ENCODE data around the gene LY86.

The LY86 gene

DNA sequence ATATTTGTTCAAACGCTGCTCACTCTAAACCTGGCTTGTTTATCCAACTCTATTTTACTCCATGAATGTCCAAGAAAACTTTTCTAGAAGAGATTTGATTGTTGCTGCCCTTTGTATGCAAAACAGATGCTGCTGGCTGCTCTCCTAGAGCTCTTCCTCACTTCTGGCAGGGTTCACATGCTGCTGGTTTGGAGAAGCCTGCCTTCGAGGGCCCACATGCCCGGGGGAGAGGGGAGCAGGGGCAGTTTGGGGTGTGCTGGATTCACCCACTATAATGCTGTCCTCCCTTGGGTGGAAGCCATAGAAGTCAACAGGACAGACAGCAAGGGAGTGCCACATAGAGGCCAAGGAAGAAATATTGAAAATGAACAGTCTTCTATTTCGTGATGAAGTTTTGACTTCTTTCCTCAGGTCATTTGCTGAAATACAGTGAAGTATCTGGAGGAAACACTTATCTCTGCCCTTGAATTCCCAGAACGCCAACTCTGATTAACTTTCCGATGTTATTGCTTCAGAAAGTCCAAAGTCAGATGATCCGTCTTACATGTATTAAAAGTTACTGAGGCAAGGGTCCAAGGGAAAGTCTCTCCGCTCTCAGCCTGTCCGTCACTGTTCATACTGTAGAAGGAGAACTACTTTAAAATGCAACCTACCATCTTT lies 32.4 kb downstream of the LY86 start:
- TF ChIP-seq, protein P1, sequence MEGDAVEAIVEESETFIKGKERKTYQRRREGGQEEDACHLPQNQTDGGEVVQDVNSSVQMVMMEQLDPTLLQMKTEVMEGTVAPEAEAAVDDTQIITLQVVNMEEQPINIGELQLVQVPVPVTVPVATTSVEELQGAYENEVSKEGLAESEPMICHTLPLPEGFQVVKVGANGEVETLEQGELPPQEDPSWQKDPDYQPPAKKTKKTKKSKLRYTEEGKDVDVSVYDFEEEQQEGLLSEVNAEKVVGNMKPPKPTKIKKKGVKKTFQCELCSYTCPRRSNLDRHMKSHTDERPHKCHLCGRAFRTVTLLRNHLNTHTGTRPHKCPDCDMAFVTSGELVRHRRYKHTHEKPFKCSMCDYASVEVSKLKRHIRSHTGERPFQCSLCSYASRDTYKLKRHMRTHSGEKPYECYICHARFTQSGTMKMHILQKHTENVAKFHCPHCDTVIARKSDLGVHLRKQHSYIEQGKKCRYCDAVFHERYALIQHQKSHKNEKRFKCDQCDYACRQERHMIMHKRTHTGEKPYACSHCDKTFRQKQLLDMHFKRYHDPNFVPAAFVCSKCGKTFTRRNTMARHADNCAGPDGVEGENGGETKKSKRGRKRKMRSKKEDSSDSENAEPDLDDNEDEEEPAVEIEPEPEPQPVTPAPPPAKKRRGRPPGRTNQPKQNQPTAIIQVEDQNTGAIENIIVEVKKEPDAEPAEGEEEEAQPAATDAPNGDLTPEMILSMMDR (conservative IDR thresholded peaks at IDR 0.05; ENCODE audit: low read depth, low read length), result no peak
- no peaks in the 10 kb centered on the region for H3K36me3 ChIP-seq (ENCODE audit: insufficient read depth)

DNA sequence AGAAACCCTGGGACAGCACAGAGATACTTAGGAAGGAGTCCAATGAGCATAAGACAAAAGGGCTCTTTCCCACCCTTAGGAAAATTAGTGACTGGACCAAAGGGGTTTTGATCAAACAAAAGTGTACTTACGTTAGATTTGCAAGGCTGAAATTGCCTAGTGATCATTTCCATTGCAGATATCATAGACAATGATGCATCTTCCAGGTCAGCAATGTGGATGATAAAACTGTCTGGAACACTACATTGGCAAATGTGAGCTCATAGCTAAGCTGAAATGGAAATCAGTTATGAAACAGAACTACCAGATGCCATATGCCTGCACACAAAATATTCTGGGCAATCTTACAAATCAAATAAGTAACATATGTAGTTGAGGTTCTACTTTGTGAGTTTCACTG lies 34.0 kb downstream of the LY86 start:
- Histone ChIP-seq H3K4me3 (IDR thresholded peaks at IDR 0.05; ENCODE audit: insufficient read depth, low read depth, low read length) (no peak overlapping the region), H3K27me3 (ENCODE audit: insufficient read depth, low read depth) (no peaks in the 10 kb centered on the region), H2AFZ (ENCODE audit: low read depth) (no peak overlapping the region), H3K27ac (no peak overlapping the region), H3K4me1 (ENCODE audit: low read depth, poor library complexity, severe bottlenecking) (no peaks in the 10 kb centered on the region), H3K36me3 (ENCODE audit: insufficient read depth) (no peaks in the 10 kb centered on the region), H4K20me1 (ENCODE audit: insufficient read depth) (no peaks in the 10 kb centered on the region), H3K4me2 (no peak overlapping the region), H3K9ac (no peak overlapping the region), H3K79me2 (ENCODE audit: insufficient read depth, low read depth) (no peaks in the 10 kb centered on the region)
- TF ChIP-seq, protein P1 (conservative IDR thresholded peaks at IDR 0.05; ENCODE audit: low read depth, low read length), result no peak

More for the DNA sequence above, 32.4 kb downstream of the LY86 start:
- Histone ChIP-seq H3K4me1 (ENCODE audit: low read depth, poor library complexity, severe bottlenecking) (no peaks in the 10 kb centered on the region), H3K27ac (no peak overlapping the region), H3K4me2 (no peak overlapping the region), H4K20me1 (ENCODE audit: insufficient read depth) (no peaks in the 10 kb centered on the region), H2AFZ (ENCODE audit: low read depth) (no peak overlapping the region), H3K9ac (no peak overlapping the region), H3K4me3 (IDR thresholded peaks at IDR 0.05; ENCODE audit: insufficient read depth, low read depth, low read length) (no peak overlapping the region), H3K27me3 (ENCODE audit: insufficient read depth, low read depth) (no peaks in the 10 kb centered on the region), H3K79me2 (ENCODE audit: insufficient read depth, low read depth) (no peaks in the 10 kb centered on the region)

DNA sequence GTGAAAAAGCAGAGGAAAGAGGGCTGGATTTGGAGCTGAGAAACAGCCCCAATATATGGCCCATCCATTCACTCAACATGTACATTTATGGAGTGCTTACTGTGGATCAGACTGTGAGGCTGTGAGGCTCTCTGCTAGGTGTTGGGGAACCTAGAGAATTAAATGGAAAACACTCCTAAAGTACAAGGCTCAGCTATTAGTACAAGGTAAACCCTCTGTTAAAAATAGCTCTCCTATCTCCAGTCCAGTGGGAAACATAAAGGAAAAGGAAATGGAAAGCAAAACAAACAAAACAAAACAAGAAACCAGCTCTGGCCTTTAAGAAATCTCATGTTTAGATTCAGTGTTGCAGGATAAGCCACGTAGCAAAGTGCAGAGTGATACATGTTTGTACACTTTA lies 35.0 kb downstream of the LY86 start:
- Histone ChIP-seq H3K79me2 (ENCODE audit: insufficient read depth, low read depth) (no peaks in the 10 kb centered on the region), H3K27me3 (ENCODE audit: insufficient read depth, low read depth) (no peaks in the 10 kb centered on the region), H3K4me3 (IDR thresholded peaks at IDR 0.05; ENCODE audit: insufficient read depth, low read depth, low read length) (no peak overlapping the region), H3K27ac (no peak overlapping the region), H2AFZ (ENCODE audit: low read depth) (no peak overlapping the region), H3K4me2 (no peak overlapping the region), H3K9ac (no peak overlapping the region), H4K20me1 (ENCODE audit: insufficient read depth) (no peaks in the 10 kb centered on the region), H3K4me1 (ENCODE audit: low read depth, poor library complexity, severe bottlenecking) (no peaks in the 10 kb centered on the region), H3K36me3 (ENCODE audit: insufficient read depth) (no peaks in the 10 kb centered on the region)
- TF ChIP-seq, protein P1 (conservative IDR thresholded peaks at IDR 0.05; ENCODE audit: low read depth, low read length), result no peak

DNA sequence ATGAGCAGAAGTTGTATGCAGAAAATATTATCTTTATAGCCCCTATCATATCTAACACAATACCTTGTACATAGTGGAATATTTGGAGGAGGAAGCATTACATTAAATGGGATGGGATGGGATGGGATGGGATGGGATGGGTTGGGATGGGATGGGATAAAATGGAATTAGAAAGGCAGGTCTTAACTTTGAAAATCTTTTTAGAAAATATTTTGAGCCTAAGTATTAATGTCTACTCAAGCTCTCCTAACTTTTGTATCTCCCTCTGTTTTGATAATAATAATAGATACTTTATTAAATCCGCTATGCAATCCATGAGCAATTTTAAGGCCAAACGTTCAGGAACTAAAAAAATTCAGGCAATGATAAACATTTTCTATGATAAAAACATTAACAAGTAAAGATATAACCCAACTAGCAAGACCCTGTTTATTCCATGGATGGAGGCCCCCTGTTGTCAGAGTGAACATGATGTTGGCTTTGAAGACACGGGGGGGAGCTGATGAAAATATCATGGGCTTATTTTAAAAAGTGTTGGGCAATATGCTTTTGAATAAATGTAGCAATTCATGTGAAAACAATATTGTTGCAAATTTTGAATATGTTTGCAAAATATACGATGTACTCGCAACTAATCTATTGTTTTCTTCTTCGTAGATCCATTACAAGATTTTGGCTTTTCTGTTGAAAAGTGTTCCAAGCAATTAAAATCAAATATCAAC lies 35.9 kb downstream of the LY86 start:
- Histone ChIP-seq H3K27ac (no peak overlapping the region), H3K9ac (no peak overlapping the region), H3K4me1 (ENCODE audit: low read depth, poor library complexity, severe bottlenecking) (no peaks in the 10 kb centered on the region), H3K4me3 (IDR thresholded peaks at IDR 0.05; ENCODE audit: insufficient read depth, low read depth, low read length) (no peak overlapping the region), H3K36me3 (ENCODE audit: insufficient read depth) (no peaks in the 10 kb centered on the region), H4K20me1 (ENCODE audit: insufficient read depth) (no peaks in the 10 kb centered on the region), H2AFZ (ENCODE audit: low read depth) (no peak overlapping the region), H3K4me2 (no peak overlapping the region), H3K79me2 (ENCODE audit: insufficient read depth, low read depth) (no peaks in the 10 kb centered on the region), H3K27me3 (ENCODE audit: insufficient read depth, low read depth) (no peaks in the 10 kb centered on the region)
- TF ChIP-seq, protein P1 (conservative IDR thresholded peaks at IDR 0.05; ENCODE audit: low read depth, low read length), result no peak

Measured in KMS-11 (cell line).